ENCODE data around the gene RAB3D.

- TF ChIP-seq POLR2AphosphoS5 (IDR thresholded peaks at IDR 0.05; ENCODE audit: low read depth, low read length) (no peak), TAF1 (IDR thresholded peaks at IDR 0.05; ENCODE audit: borderline replicate concordance, insufficient read depth, low read length) (no peak), FOXP2 (optimal IDR thresholded peaks at IDR 0.05; ENCODE audit: borderline replicate concordance, extremely low read depth, extremely low read length, insufficient read depth) (no peak), REST (IDR thresholded peaks at IDR 0.05; ENCODE audit: insufficient read depth in 1 of 2, low read depth in 2 of 2, low read length in 2 of 2) (no peak), SIN3A (IDR thresholded peaks at IDR 0.05; ENCODE audit: borderline replicate concordance, insufficient read depth, low read length) (no peak)
Observed at GRCh38 chr19:11373166-11373884, 33.9 kb upstream of the RAB3D start.
